LNCaP clone FGC (cell line): ENCODE measurements around the gene POLR3K.

ENCODE experiments used
- DNase-seq: peaks from one replicate; pipeline ENCODE4 v3.0.0-alpha.2; 2011; ENCODE audit warnings: low read depth
- H3K4me3 ChIP-seq: 2 replicates; pipeline ENCODE4 v1.5.1; 2011; ENCODE audit warnings: mild to moderate bottlenecking, low read depth, low read length, control low read depth
- TF ChIP-seq, protein P1 (sequence below): IDR thresholded peaks from 2 replicates; pipeline ENCODE4 v1.5.1; 2012; ENCODE audit warnings: mild to moderate bottlenecking; ENCODE audit not compliant: control insufficient read depth, insufficient read depth; ENCODE audit errors: extremely low read depth

The POLR3K gene

DNA sequence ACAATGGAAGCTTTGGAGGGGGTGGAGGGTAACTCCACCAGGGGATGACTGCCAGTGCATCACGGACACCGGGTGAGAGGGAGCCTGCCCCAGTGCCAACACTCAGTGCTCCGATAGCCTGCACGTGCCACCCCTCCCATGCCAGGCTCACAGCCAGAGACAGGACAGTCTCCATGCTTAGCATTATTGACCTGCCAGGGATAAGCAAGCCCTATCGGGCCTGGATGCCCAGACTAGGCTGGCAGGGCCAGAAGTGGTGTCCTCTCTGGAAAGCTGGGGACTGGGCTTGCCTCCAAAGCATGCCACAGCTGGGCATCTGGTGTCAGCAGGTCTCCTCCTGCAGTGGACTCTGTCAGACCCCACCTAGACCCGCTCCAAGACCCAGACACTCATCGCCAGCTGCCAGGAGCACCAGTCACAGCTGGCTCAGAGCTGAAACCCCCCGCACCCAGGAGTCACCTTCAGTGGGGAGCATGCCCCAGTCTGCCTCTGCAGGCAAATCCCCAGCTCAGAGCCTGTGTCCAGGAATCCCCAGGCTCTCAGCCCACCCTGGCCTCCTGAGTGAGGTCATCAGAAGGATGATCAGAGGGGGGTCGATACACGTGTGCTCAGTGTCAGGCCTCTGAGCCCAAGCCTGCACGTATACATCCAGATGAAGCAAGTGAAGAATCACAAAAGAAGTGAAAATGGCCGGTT is 20.8 kb upstream of the POLR3K start:
- TF ChIP-seq, protein P1, sequence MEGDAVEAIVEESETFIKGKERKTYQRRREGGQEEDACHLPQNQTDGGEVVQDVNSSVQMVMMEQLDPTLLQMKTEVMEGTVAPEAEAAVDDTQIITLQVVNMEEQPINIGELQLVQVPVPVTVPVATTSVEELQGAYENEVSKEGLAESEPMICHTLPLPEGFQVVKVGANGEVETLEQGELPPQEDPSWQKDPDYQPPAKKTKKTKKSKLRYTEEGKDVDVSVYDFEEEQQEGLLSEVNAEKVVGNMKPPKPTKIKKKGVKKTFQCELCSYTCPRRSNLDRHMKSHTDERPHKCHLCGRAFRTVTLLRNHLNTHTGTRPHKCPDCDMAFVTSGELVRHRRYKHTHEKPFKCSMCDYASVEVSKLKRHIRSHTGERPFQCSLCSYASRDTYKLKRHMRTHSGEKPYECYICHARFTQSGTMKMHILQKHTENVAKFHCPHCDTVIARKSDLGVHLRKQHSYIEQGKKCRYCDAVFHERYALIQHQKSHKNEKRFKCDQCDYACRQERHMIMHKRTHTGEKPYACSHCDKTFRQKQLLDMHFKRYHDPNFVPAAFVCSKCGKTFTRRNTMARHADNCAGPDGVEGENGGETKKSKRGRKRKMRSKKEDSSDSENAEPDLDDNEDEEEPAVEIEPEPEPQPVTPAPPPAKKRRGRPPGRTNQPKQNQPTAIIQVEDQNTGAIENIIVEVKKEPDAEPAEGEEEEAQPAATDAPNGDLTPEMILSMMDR = no peak
- DNase-seq = no peak
- no peak overlapping the region for H3K4me3 ChIP-seq

DNA sequence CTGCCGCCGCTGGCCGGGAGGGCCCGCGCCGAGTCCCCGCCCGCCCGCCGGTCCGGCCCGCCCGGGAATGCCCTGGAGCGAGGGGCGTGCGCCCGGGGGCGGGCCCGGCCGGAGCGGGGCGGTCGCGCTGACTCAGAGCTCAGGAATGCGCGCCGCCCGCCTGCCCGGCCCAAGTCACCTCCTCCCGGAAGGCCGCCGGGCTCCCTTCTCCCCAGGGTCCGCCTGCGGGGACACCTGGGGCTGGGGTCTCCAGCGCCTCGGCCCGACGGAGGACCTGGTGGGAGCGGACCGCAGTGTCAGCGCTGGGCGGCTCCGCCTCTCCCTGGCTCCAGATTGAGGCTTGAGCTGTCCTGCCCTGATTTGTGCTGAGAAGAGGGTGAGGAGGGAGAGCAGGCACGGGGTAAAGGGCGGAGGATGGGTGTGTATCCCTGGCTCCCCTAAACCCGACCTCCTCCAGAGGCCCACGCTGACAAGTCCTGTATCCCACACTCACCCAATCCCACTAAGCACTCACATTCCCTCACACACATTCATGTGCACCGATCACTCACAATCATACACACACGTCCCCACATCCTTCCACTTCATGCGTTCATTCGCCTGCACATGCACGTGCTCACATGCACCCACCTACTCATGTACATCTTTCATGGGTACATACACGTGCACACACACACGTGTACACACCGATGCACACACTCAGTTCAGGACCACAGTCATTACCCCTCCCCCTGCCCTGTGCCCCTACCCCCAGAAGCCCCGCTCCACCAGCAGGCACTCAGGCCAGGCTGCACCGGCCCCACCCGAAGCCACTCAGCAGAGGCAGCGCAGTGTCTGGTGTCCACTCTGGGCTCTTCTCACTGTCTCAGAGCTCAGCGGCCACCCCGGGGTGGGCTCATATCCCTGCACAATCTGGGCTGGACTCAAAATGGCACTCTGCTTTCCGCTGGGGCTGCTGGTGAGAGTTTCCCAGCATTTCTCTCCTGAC is 19.4 kb upstream of the POLR3K start, which contains the start of gene RHBDF1:
Gene RHBDF1, minus strand, starts transcription at position 71 of the 988 bp plus-strand sequence. CDS start 7,616 bp downstream, outside the sequence.
- peak within 1 kb of the TSS; percentile 76 for H3K4me3 ChIP-seq
- no peak for DNase-seq
- TF ChIP-seq, protein P1 = no peak

DNA sequence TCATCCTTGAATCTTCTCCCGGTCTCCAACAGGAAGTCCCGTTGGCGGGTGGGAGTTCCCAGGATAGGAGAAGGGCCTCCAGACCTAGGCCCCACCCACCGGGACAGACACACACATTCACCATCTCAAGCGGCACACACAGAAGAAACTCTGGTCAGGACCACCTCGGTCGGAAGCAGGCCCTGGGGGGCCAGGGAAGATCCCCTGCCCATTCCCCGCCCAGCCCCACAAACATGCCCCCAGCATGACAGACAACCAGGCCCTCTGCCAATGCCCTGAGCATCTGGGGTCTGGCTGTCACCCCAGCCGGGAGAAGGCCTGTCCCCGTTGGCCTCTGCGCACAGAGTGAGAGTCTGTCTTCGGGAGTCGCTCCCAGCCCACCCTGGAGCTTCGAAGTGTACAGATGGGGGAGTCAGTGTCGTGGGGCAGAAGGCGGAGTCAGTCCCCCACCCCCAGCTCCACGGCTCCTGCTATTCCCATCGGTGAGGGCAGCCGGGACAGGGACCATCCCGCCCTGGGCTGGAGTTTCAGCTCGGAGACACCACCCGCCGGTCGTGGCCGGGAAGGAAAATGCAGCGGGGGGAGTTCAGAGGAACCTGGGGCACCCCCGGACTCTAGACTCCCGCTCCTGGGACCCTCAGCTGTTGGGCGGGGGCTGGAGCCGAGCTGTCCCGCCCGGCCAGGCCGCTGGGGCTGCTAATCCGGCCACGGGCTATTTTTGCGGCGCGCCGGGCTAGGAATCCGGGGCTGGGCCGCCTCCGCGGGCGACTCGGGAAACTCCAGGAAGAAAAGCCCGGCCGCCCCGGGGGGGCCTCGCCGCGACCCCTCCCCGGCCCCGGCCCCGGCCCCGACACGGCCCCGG is 18.4 kb upstream of the POLR3K start:
- DNase-seq = peak; percentile 96
- TF ChIP-seq, protein P1 = no peak
- H3K4me3 ChIP-seq = peak overlapping the region; percentile 76

DNA sequence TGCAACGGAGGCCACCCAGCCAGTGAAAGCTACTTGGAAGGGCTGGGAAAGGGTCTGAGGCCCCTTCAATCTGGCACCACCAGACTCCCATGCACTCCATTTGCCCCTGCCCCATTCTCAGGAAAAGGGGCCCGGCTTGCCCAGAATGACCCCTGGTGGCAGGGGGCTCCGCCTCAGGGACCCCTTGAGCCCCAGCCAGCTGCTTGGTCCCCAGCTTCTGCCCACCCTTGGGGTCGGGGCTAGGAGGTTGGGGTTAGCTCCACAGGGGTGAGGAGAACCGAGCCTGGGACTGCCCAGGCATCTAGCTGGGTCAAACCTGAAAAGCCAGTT is 17.8 kb upstream of the POLR3K start:
- peak overlapping the region; percentile 76 for H3K4me3 ChIP-seq
- no peak for DNase-seq
- TF ChIP-seq, protein P1 = no peak

DNA sequence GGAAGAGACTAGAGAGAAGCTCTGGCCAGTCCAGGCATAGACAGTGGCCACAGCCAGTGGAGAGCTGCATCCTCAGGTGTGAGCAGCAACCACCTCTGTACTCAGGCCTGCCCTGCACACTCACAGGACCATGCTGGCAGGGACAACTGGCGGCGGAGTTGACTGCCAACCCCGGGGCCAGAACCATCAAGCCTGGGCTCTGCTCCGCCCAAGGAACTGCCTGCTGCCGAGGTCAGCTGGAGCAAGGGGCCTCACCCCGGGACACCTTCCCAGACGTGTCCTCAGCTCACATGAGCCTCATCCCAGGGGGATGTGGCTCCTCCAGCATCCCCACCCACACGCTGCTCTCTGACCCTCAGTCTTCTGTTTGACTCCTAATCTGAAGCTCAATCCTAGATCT is 15.8 kb upstream of the POLR3K start:
- no peak for DNase-seq
- H3K4me3 ChIP-seq = no peak overlapping the region
- TF ChIP-seq, protein P1 = no peak
